ENCODE data around the gene AADAC.
"Not testable (repeated sequence)": the region's sequence is repeated elsewhere in the genome, so short reads cannot be mapped to it uniquely, and the experiment has no call there.

The AADAC gene

GRCh38 chr3:151796105-151796680 is 17.7 kb upstream of the AADAC start:
- DNase-seq, result no peak

DNA sequence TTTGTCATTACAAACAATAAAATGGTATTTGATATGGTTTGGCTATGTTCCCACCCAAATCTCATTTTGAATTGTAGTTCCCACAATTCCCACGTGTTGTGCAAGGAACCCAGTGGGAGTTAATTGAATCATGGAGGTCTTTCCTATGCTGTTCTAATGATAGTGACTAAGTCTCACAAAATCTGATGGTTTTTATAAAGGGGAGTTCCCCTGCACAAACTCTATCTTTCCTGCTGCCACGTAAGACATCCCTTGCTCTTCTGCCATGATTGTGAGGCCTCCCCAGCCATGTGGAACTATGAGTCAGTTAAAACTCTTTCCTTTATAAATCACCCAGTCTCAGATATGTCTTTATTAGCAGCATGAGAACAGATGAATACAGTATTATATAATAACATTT is 15.4 kb upstream of the AADAC start:
- no peak for DNase-seq

- DNase-seq, result no peak
Observed at GRCh38 chr3:151800431-151800830, 13.5 kb upstream of the AADAC start.

DNA sequence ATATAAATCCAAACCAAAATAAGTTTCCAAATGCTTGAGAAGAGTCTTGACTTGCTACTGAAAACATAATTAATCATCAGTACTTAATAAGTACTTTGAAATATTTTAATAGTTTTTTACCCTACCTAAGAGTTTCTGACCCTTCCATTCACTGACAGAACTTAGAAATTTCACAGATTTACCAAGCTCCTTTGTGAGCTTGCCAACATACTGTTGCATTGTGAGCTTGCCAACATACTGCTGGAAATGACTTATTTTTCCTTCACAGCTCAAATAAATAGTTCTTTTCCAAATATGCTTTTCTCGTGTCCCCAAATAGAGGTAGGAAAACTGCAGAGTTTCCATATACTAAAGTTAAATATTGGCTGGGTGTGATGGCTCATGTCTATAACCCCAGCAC is 9.6 kb upstream of the AADAC start:
- DNase-seq, result no peak

DNA sequence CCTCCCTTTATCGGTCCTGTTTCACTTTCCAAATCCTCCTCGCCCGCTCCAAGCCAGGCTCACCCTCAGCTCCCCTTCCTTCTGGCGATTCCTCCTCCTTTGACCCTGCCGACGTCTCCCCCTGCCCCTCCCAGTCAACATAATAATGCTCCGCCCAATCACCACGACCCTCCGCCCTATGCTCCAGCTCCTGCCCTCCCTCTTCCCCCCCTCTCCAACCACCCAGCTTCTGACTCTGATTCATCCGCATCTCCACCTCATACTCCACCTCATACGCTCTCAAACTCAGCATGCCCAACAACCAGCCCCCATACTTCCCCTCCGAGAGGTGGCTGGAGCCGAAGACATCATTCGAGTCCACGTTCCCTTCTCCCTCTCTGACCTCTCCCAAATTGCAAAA is 7.1 kb upstream of the AADAC start:
- DNase-seq, result no peak

- not testable (repeated sequence) for DNase-seq
Observed at GRCh38 chr3:151808926-151809325, 5.0 kb upstream of the AADAC start.

GRCh38 chr3:151811474-151811873 is 2.4 kb upstream of the AADAC start:
- DNase-seq, result no peak

GRCh38 chr3:151814588-151814987 is 672 bp downstream of the AADAC start:
- DNase-seq, result no peak

- DNase-seq, result peak in 5 of 58 donors; percentile 1 to 11 (median 5)
Observed at GRCh38 chr3:151816091-151816604, 2.2 kb downstream of the AADAC start.

- peak in 1 of 58 donors; percentile 1 for DNase-seq
Observed at GRCh38 chr3:151817473-151817872, 3.6 kb downstream of the AADAC start.

DNA sequence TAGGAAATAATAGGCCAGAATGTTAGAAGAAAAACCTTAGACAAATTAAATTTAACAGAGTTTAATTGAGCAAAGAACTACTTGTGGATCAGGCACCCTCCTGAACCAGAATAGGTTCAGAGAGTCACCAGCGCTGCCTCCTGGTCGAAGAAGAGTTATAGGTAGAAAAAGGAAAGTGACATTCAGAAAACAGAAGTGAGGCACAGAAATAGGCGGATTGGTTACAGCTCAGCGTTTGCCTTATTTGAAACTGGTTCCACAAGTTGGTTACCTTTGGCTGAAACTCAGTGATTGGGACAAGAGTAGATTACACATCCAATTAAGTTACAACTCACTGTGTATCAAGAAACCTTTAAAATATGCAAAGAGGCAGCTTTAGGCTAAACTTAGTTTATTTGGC is 4.4 kb downstream of the AADAC start:
- no peak for DNase-seq

- DNase-seq, result no peak
Observed at GRCh38 chr3:151819910-151820309, 6.0 kb downstream of the AADAC start.

DNA sequence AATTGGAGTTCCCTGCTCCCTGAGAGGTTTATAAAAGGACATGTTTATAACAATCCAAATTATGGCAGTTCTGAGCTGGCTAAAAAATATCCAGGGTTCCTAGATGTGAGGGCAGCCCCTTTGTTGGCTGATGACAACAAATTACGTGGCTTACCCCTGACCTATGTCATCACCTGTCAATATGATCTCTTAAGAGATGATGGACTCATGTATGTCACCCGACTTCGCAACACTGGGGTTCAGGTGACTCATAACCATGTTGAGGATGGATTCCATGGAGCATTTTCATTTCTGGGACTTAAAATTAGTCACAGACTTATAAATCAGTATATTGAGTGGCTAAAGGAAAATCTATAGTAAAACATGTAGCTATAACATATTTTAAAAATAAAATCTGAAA is 13.9 kb downstream of the AADAC start:
- no peak for DNase-seq

GRCh38 chr3:151835751-151836525 is 22.0 kb downstream of the AADAC start:
- no peak for DNase-seq

GRCh38 chr3:151837057-151837456 is 23.1 kb downstream of the AADAC start:
- DNase-seq, result peak in 1 of 58 donors; percentile 3

- DNase-seq, result peak in 24 of 58 donors; percentile 0 to 74 (median 14)
Observed at GRCh38 chr3:151838574-151839312, 24.8 kb downstream of the AADAC start.

DNA sequence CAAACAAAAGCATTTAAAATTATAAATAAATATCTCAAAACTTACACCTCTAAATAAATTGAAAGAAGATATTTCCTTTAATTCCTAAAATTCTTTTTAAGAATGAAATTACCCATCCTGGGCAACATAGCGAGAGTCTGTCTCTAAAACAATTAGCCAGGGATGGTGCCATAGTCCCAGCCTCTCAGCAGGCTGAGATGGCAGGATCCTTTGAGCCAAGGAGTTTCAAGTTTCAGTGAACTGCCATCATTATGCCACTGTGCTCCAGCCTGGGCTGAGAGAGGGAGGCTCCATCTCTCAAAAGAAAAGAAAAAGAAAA is 25.4 kb downstream of the AADAC start:
- no peak for DNase-seq

- DNase-seq, result no peak
Observed at GRCh38 chr3:151841801-151842200, 27.9 kb downstream of the AADAC start.

DNA sequence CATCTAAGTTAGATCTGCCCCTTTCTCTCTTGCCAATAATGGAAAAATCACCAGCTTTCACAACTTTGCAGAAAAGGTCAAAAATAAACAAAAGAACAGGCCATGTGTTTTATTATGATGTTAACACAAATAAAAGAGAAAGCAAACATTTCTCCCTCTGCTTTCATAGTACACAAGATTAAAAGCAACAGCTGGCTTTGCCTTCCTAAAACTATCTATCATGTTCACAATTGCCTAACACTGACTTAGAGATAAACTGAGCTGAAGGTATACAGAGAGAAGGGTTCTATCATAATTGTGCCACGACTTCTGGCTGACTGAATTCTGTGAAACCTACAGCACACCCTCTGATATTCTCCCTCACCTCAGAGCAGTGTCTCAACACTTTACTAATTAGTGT is 29.4 kb downstream of the AADAC start:
- no peak for DNase-seq

DNA sequence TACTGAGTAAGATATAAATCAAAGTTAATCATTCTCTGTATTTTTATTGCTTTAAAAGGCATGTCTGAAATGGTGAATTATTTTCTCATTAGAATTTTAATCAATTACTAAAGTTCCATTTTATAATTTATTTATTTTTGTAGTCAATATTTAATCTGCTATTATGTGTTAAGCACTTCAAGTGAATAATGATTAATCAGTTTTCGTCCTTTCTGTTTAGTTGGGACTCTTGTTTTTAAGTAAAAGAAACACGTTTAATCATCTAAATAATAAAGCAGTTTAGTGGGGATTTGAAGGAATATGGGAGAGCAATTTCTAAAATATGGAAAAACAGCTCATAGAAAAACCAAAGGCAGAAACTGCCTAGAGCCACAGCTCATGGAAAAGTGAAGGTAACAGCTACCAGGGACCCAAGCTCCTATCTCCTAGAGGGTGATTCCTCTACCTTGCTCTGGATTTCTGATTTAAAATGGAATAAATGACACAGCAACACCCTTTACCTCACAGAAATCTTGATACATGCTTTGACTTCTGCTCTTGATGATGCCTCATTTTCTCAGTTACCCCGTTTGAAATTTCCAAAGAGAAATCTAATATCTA is 31.5 kb downstream of the AADAC start:
- no peak for DNase-seq

- not testable (repeated sequence) for DNase-seq
Observed at GRCh38 chr3:151850065-151850464, 36.1 kb downstream of the AADAC start.
